Ascending aorta (tissue), 2 donors: ENCODE data around the gene IQGAP3. TPM values are rescaled to one million over a fixed set of nuclear protein-coding genes. Genes with fewer than 3 reads are reported as not detected.
A peak's percentile ranks its signal among the peaks of the same experiment; 100 is the strongest.

Source experiments
- DNase-seq, 2 donors: peaks; one replicate each; pipeline ENCODE4 v3.0.0-alpha.2; 2019; ENCODE audit warnings: low spot score in 2 of 2
- H3K27ac ChIP-seq, 2 donors: fragments of 200-600 bp; sonication (generic); one replicate each; pipeline ENCODE4 v1.5.1; 2016 to 2017; ENCODE audit warnings: mild to moderate bottlenecking in 1 of 2
- H3K27me3 ChIP-seq: fragments of 200-600 bp; sonication (generic); one replicate; pipeline ENCODE4 v1.5.1; 2017
- H3K36me3 ChIP-seq, 2 donors: fragments of 200-600 bp; sonication (generic); one replicate each; pipeline ENCODE4 v1.5.1; 2016
- H3K4me1 ChIP-seq, 2 donors: fragments of 200-600 bp; sonication (generic); one replicate each; pipeline ENCODE4 v1.5.1; 2016 to 2017; ENCODE audit warnings: mild to moderate bottlenecking in 1 of 2
- H3K4me3 ChIP-seq, 2 donors: fragments of 200-600 bp; sonication (generic); one replicate each; pipeline ENCODE4 v1.5.1; 2016 to 2017; ENCODE audit warnings: mild to moderate bottlenecking in 1 of 2
- H3K9me3 ChIP-seq, 2 donors: fragments of 200-600 bp; sonication (generic); one replicate each; pipeline ENCODE4 v1.5.1; 2016
- CTCF ChIP-seq, 3 experiments: fragments of 200-600 bp in 2 of 3; fragments of 450-650 bp in 1 of 3; sonication (generic) in 2 of 3; IDR thresholded peaks; one replicate each; pipeline ENCODE4 v1.5.1; 2016 to 2019; ENCODE audit warnings: antibody characterized with exemption in 3 of 3, mild to moderate bottlenecking in 1 of 3, moderate library complexity in 1 of 3
- intact Hi-C: fragments of 100-400 bp; cut with DNase I; formaldehyde crosslinking; loops from one replicate; pipeline ENCODE4 v1.15.1; 2023
- total RNA-seq: library from RNA; depleted of rRNA; stranded (reverse); fragments of >200 nt; gene quantifications from one replicate; pipeline ENCODE4 v1.1.0, GENCODE V29; 2016

The IQGAP3 gene
- total RNA-seq, 1 donor from 2014 or later, result not detected

- no peak for TF ChIP-seq CTCF (IDR thresholded peaks at IDR 0.05)
- Histone ChIP-seq H3K36me3 (peaks cover 3 to 40% of the 10 kb centered on the region in 2 donors), H3K4me3 (no peak overlapping the region), H3K27me3 (no peaks in the 10 kb centered on the region), H3K9me3 (no peaks in the 10 kb centered on the region), H3K27ac (no peak overlapping the region), H3K4me1 (peaks cover 6 to 13% of the 10 kb centered on the region in 2 donors)
- no peak for DNase-seq
- intact Hi-C loops, result no loop called here
Observed at GRCh38 chr1:156598125-156598524, 25.8 kb upstream of the IQGAP3 start.

GRCh38 chr1:156596426-156596825 lies 24.1 kb upstream of the IQGAP3 start:
- intact Hi-C loops, result no loop called here
- H3K4me1 ChIP-seq, result peaks cover 7 to 16% of the 10 kb centered on the region in 2 donors
- no peaks in the 10 kb centered on the region for H3K27me3 ChIP-seq
- peaks cover 3 to 40% of the 10 kb centered on the region in 2 donors for H3K36me3 ChIP-seq
- H3K4me3 ChIP-seq, result no peak overlapping the region
- H3K27ac ChIP-seq, result no peak overlapping the region
- no peaks in the 10 kb centered on the region for H3K9me3 ChIP-seq
- DNase-seq, result no peak
- TF ChIP-seq CTCF (IDR thresholded peaks at IDR 0.05), result no peak

- H3K9me3 ChIP-seq, result no peaks in the 10 kb centered on the region
- peaks cover 3 to 40% of the 10 kb centered on the region in 2 donors for H3K36me3 ChIP-seq
Observed at GRCh38 chr1:156595016-156595415, 22.7 kb upstream of the IQGAP3 start.

GRCh38 chr1:156594190-156594589 lies 21.8 kb upstream of the IQGAP3 start:
- no peak for TF ChIP-seq CTCF (IDR thresholded peaks at IDR 0.05)
- no peak for DNase-seq
- peaks cover 3 to 40% of the 10 kb centered on the region in 2 donors for H3K36me3 ChIP-seq
- H3K4me1 ChIP-seq, result peaks cover 4 to 10% of the 10 kb centered on the region in 2 donors
- no peaks in the 10 kb centered on the region for H3K27me3 ChIP-seq
- no peaks in the 10 kb centered on the region for H3K9me3 ChIP-seq
- intact Hi-C loops, result no loop called here
- no peak overlapping the region for H3K27ac ChIP-seq
- no peak overlapping the region for H3K4me3 ChIP-seq

More at GRCh38 chr1:156595016-156595415, 22.7 kb upstream of the IQGAP3 start:
- no peak for DNase-seq
- Histone ChIP-seq H3K27me3 (no peaks in the 10 kb centered on the region), H3K4me1 (peaks cover 4 to 10% of the 10 kb centered on the region in 2 donors), H3K27ac (no peak overlapping the region), H3K4me3 (no peak overlapping the region)
- TF ChIP-seq CTCF (IDR thresholded peaks at IDR 0.05), result no peak
- intact Hi-C loops, result no loop called here

GRCh38 chr1:156593661-156593989 lies 21.3 kb upstream of the IQGAP3 start:
- no peak overlapping the region for H3K4me3 ChIP-seq
- intact Hi-C loops, result no loop called here
- peak in 1 of 2 donors; percentile 40 for DNase-seq
- peaks cover 4 to 10% of the 10 kb centered on the region in 2 donors for H3K4me1 ChIP-seq
- peaks cover 3 to 40% of the 10 kb centered on the region in 2 donors for H3K36me3 ChIP-seq
- no peak overlapping the region for H3K27ac ChIP-seq
- H3K9me3 ChIP-seq, result no peaks in the 10 kb centered on the region
- no peak for TF ChIP-seq CTCF (IDR thresholded peaks at IDR 0.05)
- H3K27me3 ChIP-seq, result no peaks in the 10 kb centered on the region
